ENCODE measurements around the gene EYA2. TPM values are rescaled to one million over a fixed set of nuclear protein-coding genes. Genes with fewer than 3 reads are reported as not detected.
"Not testable (repeated sequence)": the region's sequence is repeated elsewhere in the genome, so short reads cannot be mapped to it uniquely, and the experiment has no call there.

Gene EYA2
- total RNA-seq, 4 donors from 2014 or later = 9.7 to 22.1 (median 14.3) TPM

DNA sequence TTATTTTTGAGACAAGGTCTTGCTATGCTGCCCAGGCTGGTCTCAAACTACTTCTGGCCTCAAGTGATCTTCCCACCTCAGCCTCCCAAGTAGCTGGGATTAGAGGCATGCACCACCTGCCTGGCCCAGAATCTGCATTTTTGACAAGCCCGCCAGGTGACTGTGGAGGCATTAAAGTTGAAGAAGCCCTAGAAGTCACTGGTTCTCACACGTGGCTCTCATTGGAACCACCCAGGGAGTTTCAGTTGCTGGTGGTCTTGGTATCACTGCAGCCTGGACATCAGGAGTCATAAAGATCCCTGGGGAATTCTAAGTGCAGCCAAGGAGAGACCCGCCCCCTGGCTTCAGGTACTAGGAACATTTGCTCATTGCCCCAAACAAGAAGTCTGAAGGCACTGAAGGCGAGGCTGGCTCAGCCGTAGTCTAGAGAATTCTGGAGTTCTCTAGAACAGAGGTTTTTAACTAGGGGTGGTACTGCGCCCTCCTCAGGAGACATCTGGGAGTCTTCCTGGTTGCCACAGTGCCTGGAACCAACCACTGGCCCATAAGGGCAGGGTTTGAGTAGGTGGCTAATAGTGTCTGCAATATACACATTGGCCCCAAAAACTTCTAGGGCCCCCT is 279.1 kb downstream of the EYA2 start:
- no peaks in the 10 kb centered on the region for H3K27me3 ChIP-seq
- intact Hi-C loops (cut with DNase I) = no loop called here
- H3K4me3 ChIP-seq = no peak overlapping the region
- H3K36me3 ChIP-seq = peaks cover 0 to 73% (median 0%) of the 10 kb centered on the region in 3 donors
- H3K9me3 ChIP-seq = no peaks in the 10 kb centered on the region
- no peaks in the 10 kb centered on the region for H3K4me1 ChIP-seq
- TF ChIP-seq POLR2A (IDR thresholded peaks at IDR 0.05) = no peak
- TF ChIP-seq, protein P1, sequence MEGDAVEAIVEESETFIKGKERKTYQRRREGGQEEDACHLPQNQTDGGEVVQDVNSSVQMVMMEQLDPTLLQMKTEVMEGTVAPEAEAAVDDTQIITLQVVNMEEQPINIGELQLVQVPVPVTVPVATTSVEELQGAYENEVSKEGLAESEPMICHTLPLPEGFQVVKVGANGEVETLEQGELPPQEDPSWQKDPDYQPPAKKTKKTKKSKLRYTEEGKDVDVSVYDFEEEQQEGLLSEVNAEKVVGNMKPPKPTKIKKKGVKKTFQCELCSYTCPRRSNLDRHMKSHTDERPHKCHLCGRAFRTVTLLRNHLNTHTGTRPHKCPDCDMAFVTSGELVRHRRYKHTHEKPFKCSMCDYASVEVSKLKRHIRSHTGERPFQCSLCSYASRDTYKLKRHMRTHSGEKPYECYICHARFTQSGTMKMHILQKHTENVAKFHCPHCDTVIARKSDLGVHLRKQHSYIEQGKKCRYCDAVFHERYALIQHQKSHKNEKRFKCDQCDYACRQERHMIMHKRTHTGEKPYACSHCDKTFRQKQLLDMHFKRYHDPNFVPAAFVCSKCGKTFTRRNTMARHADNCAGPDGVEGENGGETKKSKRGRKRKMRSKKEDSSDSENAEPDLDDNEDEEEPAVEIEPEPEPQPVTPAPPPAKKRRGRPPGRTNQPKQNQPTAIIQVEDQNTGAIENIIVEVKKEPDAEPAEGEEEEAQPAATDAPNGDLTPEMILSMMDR (IDR thresholded peaks at IDR 0.05) = peak in 1 of 6 experiments; percentile 19
- 64 to 93% methylated on average over 3 of the region's 6 CpGs for WGBS, 2 donors
- DNase-seq = no peak
- no peak overlapping the region for H3K27ac ChIP-seq

DNA sequence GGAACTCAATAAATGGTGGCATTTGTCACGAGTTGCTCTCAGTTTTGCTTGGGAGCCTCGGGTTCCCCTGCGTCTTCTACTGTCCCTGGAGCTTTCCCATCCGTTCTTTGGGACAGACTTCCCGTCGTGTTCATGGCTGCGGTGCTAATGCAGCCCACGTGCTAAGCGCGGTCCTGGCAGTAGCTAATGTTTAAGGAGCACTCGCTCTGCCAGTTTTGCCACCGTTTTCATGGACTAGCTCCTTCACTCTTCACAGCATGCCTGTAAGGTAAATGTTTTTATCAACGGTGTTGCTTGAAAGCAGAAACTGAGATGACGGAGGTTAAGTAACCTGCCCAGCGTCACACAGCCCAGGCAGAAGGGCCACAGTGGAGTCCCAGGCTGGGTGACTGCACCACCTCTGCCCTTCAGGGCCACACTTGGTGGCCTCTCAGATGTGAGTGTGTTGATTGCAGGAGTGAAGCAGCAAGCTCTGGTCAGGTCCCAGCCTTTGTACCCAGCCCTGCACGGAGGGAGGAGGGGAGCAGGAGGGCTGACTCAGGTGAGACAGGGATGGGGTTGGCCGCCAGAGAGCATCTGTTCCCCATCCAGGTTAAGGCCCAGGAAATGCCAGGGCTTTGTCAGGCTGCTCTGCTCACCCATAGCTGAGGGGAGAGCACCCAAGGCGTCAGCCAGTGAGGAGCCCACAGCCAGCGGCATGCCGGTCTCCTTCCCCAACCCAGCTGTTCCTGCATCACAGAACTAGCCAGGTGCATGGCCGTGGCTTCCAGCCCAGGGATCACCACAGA is 280.0 kb downstream of the EYA2 start:
- no peak overlapping the region for H3K27ac ChIP-seq
- no peaks in the 10 kb centered on the region for H3K9me3 ChIP-seq
- no peak for TF ChIP-seq POLR2A (IDR thresholded peaks at IDR 0.05)
- TF ChIP-seq, protein P1 (IDR thresholded peaks at IDR 0.05) = no peak
- H3K36me3 ChIP-seq = peaks cover 0 to 77% (median 0%) of the 10 kb centered on the region in 3 donors
- 82 to 87% methylated on average over 16 to 18 of the region's 21 CpGs for WGBS, 2 donors
- no peaks in the 10 kb centered on the region for H3K27me3 ChIP-seq
- H3K4me3 ChIP-seq = no peak overlapping the region
- no peak for DNase-seq
- no peaks in the 10 kb centered on the region for H3K4me1 ChIP-seq
- intact Hi-C loops (cut with DNase I) = no loop called here

DNA sequence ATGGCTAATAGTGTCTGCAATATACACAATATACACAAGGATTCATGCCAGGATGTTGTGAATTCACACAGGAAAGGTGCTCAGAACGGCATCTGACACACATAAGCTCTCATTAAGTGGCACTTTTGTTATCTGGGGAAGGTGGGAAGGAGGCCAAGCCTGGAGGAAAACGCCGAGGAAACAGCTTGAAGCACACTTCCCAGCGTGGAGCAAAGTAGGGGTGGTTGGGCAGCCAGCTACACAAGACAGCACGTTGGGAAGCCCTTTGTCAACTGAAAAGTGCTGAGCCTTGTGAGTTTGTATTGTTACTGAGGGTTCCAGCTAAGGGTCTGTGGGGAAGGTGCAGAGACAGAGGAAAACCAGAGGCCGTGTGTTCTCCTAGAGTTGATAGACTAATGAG is 280.9 kb downstream of the EYA2 start:
- intact Hi-C loops (cut with DNase I) = no loop called here
- Histone ChIP-seq H3K27me3 (no peaks in the 10 kb centered on the region), H3K36me3 (peaks cover 0 to 84% (median 0%) of the 10 kb centered on the region in 3 donors), H3K4me1 (no peaks in the 10 kb centered on the region), H3K9me3 (no peaks in the 10 kb centered on the region), H3K4me3 (no peak overlapping the region), H3K27ac (no peak overlapping the region)
- WGBS, 2 donors = 45 to 48% methylated on average over 6 of the region's 6 CpGs
- TF ChIP-seq POLR2A (IDR thresholded peaks at IDR 0.05) = no peak
- TF ChIP-seq, protein P1 (IDR thresholded peaks at IDR 0.05) = no peak
- no peak for DNase-seq

DNA sequence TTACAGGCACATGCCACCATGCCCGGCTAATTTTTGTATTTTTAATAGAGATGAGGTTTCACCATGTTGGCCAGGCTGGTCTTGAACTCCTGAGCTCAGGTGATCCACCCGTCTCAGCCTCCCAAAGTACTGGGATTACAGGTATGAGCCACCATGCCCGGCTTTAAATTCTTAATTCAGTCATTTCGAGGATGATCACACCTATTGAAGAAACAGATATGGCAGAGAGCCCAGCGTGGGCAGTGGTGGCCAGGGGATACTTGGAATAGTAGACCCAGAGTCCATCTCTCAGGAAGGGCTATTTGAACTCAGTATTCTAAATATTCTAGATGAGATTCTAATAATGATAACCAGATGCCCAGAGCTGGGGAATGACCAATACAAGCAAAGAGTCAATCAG is 281.6 kb downstream of the EYA2 start:
- H3K27me3 ChIP-seq; H3K4me3 ChIP-seq; H3K27ac ChIP-seq; intact Hi-C loops (cut with DNase I); H3K9me3 ChIP-seq; DNase-seq; H3K4me1 ChIP-seq: not testable (repeated sequence)
- 70 to 72% methylated on average over 3 to 5 of the region's 5 CpGs for WGBS, 2 donors
- peaks cover 0 to 84% (median 0%) of the 10 kb centered on the region in 3 donors for H3K36me3 ChIP-seq

DNA sequence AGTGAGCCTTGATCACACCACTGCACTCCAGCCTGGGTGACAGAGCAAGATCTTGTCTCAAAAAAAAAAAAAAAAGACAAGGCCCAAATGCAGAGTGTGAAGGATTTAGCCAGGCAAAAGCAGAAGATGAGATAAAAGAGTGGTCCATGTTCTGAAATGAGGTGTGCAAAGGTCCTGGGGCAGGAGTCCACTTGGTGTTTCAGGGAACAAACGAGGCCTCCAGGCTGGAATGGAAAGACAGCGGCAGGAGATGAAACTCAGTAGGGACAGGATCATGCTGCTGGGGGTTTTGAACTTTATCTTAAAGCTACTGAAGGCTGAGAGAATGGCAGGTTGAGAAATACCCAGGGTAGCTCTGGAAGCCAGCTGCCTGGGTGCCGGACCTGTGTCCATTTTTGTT is 283.6 kb downstream of the EYA2 start:
- DNase-seq = no peak
- intact Hi-C loops (cut with DNase I) = no loop called here
- Histone ChIP-seq H3K27me3 (no peaks in the 10 kb centered on the region), H3K27ac (no peak overlapping the region), H3K4me3 (no peak overlapping the region), H3K9me3 (no peaks in the 10 kb centered on the region), H3K36me3 (peaks cover 0 to 79% (median 0%) of the 10 kb centered on the region in 3 donors), H3K4me1 (no peaks in the 10 kb centered on the region)
- TF ChIP-seq POLR2A (IDR thresholded peaks at IDR 0.05) = no peak
- TF ChIP-seq, protein P1 (IDR thresholded peaks at IDR 0.05) = no peak
- 76 to 93% methylated on average over 3 of the region's 3 CpGs for WGBS, 2 donors
